HEK293T (cell line): Measurements from ENCODE around the gene IFI6.

ENCODE experiments used
- ARNT ChIP-seq: fragments of 450-650 bp; IDR thresholded peaks from 2 replicates; pipeline ENCODE4 v1.6.1; 2017; ENCODE audit warnings: mild to moderate bottlenecking
- BHLHE40 ChIP-seq: fragments of 450-650 bp; IDR thresholded peaks from 2 replicates; pipeline ENCODE4 v1.6.1; 2016; ENCODE audit warnings: mild to moderate bottlenecking, moderate library complexity, borderline replicate concordance
- CTBP1 ChIP-seq: fragments of 450-650 bp; IDR thresholded peaks from 2 replicates; pipeline ENCODE4 v1.6.1; 2016; ENCODE audit warnings: borderline replicate concordance
- ELF4 ChIP-seq: fragments of 450-650 bp; IDR thresholded peaks from 2 replicates; pipeline ENCODE4 v1.6.1; 2017; ENCODE audit warnings: antibody characterized with exemption
- FOXK2 ChIP-seq: fragments of 450-650 bp; IDR thresholded peaks from 2 replicates; pipeline ENCODE4 v1.6.1; 2016; ENCODE audit warnings: mild to moderate bottlenecking
- FOXM1 ChIP-seq: fragments of 450-650 bp; IDR thresholded peaks from 2 replicates; pipeline ENCODE4 v1.6.1; 2017; ENCODE audit warnings: mild to moderate bottlenecking, borderline replicate concordance
- HDGF ChIP-seq: fragments of 450-650 bp; IDR thresholded peaks from 2 replicates; pipeline ENCODE4 v1.6.1; 2017; ENCODE audit warnings: antibody characterized with exemption, borderline replicate concordance
- L3MBTL2 ChIP-seq: fragments of 450-650 bp; conservative IDR thresholded peaks from 2 replicates; pipeline ENCODE4 v1.6.1; 2016; ENCODE audit warnings: mild to moderate bottlenecking
- LEF1 ChIP-seq: fragments of 450-650 bp; IDR thresholded peaks from 2 replicates; pipeline ENCODE4 v1.6.1; 2017; ENCODE audit warnings: mild to moderate bottlenecking, borderline replicate concordance
- NFRKB ChIP-seq: fragments of 450-650 bp; IDR thresholded peaks from 2 replicates; pipeline ENCODE4 v1.6.1; 2016; ENCODE audit warnings: mild to moderate bottlenecking, moderate library complexity
- PKNOX1 ChIP-seq: fragments of 450-650 bp; IDR thresholded peaks from 2 replicates; pipeline ENCODE4 v1.6.1; 2016
- SP1 ChIP-seq: fragments of 450-650 bp; IDR thresholded peaks from 2 replicates; pipeline ENCODE4 v1.6.1; 2017
- SUZ12 ChIP-seq: fragments of 450-650 bp; IDR thresholded peaks from 2 replicates; pipeline ENCODE4 v1.6.1; 2016; ENCODE audit warnings: mild to moderate bottlenecking
- ZNF384 ChIP-seq: fragments of 450-650 bp; IDR thresholded peaks from 2 replicates; pipeline ENCODE4 v1.6.1; 2016

DNA sequence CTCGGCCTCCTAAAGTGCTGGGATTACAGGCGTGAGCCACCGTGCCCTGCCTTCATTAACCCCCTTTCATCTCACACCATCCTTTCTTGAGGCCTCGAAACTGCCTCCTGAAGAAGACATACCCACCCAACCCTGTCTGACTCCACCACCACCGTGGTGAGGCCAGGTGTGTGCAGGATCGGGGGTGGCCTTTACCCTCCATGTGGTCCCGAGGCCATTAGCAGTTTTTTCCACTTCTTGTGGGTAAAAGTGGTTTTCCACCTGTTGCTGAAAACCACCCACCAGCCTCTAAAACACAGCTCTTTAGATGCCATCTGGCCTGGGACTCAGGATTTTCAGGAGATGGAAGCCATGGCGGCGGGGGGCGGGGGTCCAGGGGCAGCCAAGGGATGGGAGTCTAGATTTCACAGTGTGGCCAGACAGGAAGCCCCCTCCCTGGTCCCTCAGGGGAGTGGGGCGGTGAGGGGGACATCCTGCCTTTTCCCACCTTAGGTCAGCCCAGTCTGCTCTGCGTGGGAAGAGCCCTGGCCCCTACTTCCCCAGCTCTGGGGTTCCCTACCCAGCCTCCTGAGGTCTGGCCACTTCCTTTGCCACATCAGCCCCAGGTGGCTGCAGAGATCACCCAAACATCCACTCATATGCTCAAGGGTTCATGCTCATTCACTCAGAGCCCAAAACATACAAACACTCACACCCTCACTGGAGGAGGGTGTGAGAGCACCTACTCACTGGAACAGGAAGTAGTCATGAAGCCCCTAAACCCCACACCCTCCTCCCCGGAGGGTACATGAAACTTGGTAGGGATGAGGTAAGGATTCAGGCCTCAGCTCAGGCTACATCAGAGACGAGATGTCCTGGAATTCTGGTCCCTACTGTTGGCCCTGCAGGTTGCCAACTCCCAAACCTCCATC lies 39.4 kb downstream of the IFI6 start:
- TF ChIP-seq ELF4: no peak
- no peak for TF ChIP-seq ZNF384
- no peak for TF ChIP-seq PKNOX1
- no peak for TF ChIP-seq NFRKB
- no peak for TF ChIP-seq FOXM1
- TF ChIP-seq CTBP1: no peak
- no peak for TF ChIP-seq SP1
- TF ChIP-seq L3MBTL2: no peak
- TF ChIP-seq HDGF: no peak
- TF ChIP-seq ARNT: no peak
- TF ChIP-seq SUZ12: no peak
- TF ChIP-seq LEF1: no peak
- no peak for TF ChIP-seq BHLHE40
- no peak for TF ChIP-seq FOXK2
